Stimulated activated naive CD4-positive, alpha-beta T cell (primary cell): ENCODE results near the gene PCCA.
"Not testable (repeated sequence)": the region's sequence is repeated elsewhere in the genome, so short reads cannot be mapped to it uniquely, and the experiment has no call there.

ENCODE experiments used
- DNase-seq, 6 experiments: peaks; one replicate each; lab custom pipeline; 2025; lab: John Stamatoyannopoulos, UW

The PCCA gene

GRCh38 chr13:100363285-100363711, 274.4 kb downstream of the PCCA start:
- no peak for DNase-seq

GRCh38 chr13:100363874-100364273, 275.0 kb downstream of the PCCA start:
- no peak for DNase-seq

- DNase-seq: no peak
Measured at GRCh38 chr13:100364591-100364990, 275.7 kb downstream of the PCCA start.

DNA sequence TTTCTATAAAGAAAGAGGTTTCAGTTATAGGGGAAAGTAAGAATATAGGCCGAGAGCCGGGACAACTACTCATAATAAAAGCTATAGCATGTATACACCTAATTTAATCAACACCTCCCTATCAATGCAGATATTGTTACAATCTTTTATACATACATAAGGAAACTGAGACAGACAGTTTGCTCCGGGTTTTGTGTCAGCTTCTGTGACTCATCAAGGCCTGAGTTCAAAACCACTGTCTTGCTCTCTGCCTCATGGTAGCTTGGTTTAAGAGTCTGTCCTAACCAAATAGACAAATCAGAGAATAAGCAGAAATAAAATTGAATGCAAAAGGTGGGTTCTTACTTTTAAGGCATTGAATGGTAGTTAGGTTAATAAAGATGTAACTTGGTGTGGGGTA, 276.8 kb downstream of the PCCA start:
- no peak for DNase-seq

- DNase-seq: no peak
Measured at GRCh38 chr13:100378533-100378932, 289.6 kb downstream of the PCCA start.

- DNase-seq: no peak
Measured at GRCh38 chr13:100381595-100382224, 292.8 kb downstream of the PCCA start.

GRCh38 chr13:100382785-100383184, 293.9 kb downstream of the PCCA start:
- no peak for DNase-seq

GRCh38 chr13:100387416-100387815, 298.5 kb downstream of the PCCA start:
- no peak for DNase-seq

GRCh38 chr13:100388150-100388549, 299.3 kb downstream of the PCCA start:
- DNase-seq: not testable (repeated sequence)

DNA sequence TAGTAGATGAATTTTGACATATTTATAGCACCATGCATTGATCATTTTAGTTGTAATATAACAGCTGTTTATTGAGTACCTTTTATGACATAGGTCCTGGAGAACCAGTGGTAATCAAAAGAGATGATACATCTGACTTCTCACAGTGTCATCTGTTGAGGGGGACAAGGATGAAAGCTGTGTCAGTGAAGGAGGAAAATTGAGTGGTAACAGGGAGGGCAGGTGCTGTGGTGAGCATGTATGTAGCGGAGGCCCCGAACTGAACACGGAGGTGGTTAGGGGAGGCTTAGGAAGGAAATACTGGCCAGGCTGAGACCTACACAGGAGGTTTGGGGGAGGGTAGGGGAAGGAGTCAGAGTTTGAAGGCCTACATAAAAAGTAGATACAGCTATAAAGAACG, 300.0 kb downstream of the PCCA start:
- DNase-seq: no peak

- no peak for DNase-seq
Measured at GRCh38 chr13:100389617-100390016, 300.7 kb downstream of the PCCA start.

DNA sequence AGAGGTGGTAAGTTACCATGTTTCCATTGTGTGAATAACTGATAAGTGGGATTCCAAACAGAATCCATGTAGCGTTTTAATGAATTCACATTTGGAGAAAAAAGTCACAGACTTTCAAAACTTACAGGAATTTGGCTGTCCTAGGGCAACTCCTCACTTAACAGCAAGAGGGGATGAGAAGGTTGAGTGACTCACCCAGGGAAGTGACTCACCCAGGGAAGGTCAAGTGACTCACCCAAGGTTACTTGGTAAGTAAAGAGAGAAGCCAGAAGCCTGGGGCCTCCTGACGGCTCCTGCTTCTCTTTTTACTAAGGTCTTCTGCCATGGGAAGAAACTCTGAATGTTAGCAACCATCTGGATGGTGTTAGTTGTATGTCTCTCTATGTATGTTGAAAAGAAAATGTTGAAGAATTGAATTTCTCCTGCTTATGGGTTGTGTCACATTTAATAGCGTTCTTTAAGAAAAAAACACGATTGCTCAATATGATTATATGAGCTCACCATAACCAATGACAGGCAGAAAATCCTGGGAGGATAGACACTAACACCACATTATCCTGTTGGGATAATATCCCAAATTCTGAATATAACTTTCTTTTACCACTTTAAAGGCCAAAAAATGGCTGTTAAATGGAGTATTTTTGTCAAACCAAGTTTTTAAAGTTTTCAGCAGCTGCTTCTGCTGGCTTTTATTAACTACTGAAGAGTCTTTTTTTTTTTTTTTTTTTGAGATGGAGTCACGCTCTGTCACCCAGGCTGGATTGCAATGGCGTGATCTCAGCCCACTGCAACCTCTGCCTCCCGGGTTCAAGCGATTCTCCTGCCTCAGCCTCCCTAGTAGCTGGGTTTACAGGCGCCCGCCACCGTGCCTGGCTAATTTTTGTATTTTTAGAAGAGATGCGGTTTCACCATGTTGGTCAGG, 304.1 kb downstream of the PCCA start:
- DNase-seq: no peak

DNA sequence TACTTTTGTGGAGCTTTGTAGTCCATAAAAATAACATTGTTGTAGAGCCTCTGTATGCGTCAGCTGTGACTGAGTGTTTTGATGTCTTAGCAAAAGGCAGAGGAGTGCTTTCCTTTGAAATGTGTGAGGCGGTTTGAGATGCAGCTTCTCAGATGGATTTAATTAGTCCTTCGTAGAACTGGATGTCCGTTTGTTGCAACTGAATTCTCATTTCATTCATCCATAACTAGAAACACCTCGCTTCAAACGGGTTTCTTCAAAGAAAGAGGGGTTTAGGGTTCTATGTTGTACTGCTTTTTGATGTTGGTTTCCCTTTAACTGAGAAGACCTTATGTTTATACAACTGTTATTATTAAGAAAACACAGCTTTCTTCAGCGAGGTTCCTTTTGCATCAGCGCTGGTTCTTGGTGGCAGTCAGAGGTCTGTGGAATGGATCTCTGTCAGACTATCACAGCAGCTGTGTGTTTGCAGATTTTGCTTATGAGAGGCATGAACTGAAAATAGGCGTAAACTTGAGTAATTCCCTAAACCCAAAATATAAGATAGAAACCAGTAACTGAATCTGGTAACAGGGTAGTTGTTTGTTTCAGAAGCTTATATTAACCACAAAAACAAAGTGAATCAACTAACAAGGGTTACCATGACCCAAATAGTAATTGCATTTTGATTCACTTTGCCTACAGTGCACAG, 305.3 kb downstream of the PCCA start:
- DNase-seq: peak in 1 of 6 experiments; percentile 5

DNA sequence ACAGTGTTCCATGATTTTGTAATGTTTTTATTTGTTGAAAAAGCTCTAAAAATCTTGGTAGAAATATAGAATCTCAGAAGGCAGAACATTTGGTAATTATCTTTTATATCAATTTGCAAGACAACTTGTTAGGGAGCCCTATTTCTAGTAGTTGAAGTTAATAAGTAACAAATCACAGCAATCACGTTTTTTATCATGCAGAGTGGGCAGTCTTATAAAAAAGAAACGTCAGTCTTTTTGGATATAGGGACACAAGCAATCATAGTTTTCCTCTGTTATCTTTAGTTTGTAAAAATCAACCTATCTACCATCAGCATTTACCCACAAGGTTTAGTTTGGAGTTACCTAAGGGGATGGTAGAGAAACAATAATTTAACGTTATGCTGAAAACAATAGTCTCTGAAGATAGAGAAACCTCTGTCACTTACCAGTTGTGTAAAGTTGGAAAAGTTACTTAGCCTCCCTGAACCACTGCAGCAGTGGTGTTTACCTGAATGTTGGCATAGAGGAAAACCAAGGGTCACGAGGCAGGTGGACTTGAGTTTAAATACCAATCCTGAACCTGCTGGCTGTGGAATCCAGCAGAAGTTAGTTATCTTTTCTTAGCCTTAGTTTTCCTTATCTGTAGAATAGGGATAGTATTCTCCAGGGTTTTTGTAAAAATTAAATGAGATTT, 306.9 kb downstream of the PCCA start:
- no peak for DNase-seq

GRCh38 chr13:100396776-100397175, 307.9 kb downstream of the PCCA start:
- DNase-seq: no peak

DNA sequence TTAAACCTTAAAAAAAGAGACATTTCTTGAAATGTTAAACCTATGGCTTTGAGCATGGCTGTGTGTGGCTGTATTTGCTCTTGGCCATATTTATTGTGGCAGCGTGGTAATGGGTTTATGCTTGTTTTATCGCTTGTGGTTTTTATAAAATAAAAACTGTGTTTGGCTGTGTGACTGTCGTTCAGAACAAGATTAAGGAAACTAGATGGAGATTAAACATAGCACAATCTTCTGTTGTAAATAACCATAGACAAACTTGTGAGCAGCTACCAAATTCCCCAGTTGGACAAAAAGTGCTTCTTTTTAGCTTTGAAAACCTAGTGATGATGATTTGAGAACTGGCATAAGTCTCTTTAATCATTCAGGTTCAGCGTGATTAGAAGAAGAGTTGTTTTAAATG, 308.7 kb downstream of the PCCA start:
- no peak for DNase-seq

- DNase-seq: no peak
Measured at GRCh38 chr13:100398360-100398759, 309.5 kb downstream of the PCCA start.

GRCh38 chr13:100399455-100399854, 310.6 kb downstream of the PCCA start:
- no peak for DNase-seq

DNA sequence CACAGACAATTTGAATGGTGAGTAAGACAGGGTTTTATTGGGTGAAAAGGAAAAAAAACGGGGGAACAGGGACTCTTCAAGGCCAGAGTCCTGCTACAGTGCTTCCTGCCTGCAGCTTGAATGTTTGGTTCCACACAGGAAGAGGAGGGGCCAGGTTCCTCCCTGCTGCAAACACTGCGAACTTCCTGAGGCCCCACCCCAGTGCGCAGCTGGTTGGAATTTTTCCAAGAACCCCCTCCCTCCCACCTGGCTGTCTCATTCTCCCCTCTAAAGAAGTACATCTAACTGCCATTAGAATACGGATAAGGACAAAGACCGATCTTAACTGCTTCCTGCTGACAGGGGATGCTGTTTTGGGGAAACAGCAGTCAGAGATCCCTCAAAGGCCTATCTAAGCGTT, 314.8 kb downstream of the PCCA start:
- DNase-seq: no peak

DNA sequence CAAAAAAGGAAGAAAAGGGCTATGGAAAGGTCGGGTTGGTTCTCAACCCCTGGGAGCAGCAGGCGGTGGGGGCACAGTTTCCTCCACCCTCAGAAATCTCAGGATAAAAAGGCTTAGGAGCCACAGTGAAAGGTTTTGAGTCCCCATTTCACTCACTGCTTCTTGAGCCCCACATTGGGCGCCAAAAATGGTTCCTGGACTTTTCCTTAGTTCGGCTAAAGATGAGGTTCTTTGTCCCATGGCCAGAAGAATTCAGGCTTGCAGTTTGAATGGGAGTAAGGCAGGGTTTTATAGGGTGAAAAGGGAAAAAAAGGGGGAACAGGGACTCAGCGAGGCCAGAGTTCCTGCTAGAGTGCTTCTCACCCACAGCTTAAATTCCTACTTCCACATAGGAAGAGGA, 320.2 kb downstream of the PCCA start:
- no peak for DNase-seq

- no peak for DNase-seq
Measured at GRCh38 chr13:100423375-100423774, 334.5 kb downstream of the PCCA start.

- no peak for DNase-seq
Measured at GRCh38 chr13:100428986-100429385, 340.1 kb downstream of the PCCA start.
